ENCODE measurements around the gene SMYD3. TPM values are rescaled to one million over a fixed set of nuclear protein-coding genes. Genes with fewer than 3 reads are reported as not detected.

SMYD3 gene
- total RNA-seq, 1 donor from 2014 or later = 35.4 TPM

- Mint-ChIP-seq H3K4me1 (ENCODE audit: low read depth, unreplicated experiment) (peaks cover 24% of the 10 kb centered on the region), H3K36me3 (ENCODE audit: unreplicated experiment) (no peaks in the 10 kb centered on the region), H3K4me3 (ENCODE audit: unreplicated experiment) (no peak overlapping the region), H3K27me3 (ENCODE audit: unreplicated experiment) (peaks cover 1% of the 10 kb centered on the region), H3K27ac (ENCODE audit: unreplicated experiment) (no peak overlapping the region), H3K9me3 (ENCODE audit: unreplicated experiment) (no peaks in the 10 kb centered on the region)
- no peak for TF ChIP-seq CTCF (IDR thresholded peaks at IDR 0.05; ENCODE audit: partially characterized antibody, unreplicated experiment)
- DNase-seq = no peak
Measured at GRCh38 chr1:246069581-246069980, 437.5 kb downstream of the SMYD3 start.

- no peak for DNase-seq
- no peak overlapping the region for H3K27ac Mint-ChIP-seq (ENCODE audit: unreplicated experiment)
- H3K4me1 Mint-ChIP-seq (ENCODE audit: low read depth, unreplicated experiment) = peaks cover 24% of the 10 kb centered on the region
- H3K27me3 Mint-ChIP-seq (ENCODE audit: unreplicated experiment) = peaks cover 4% of the 10 kb centered on the region
- no peaks in the 10 kb centered on the region for H3K9me3 Mint-ChIP-seq (ENCODE audit: unreplicated experiment)
- TF ChIP-seq CTCF (IDR thresholded peaks at IDR 0.05; ENCODE audit: partially characterized antibody, unreplicated experiment) = no peak
- no peaks in the 10 kb centered on the region for H3K36me3 Mint-ChIP-seq (ENCODE audit: unreplicated experiment)
- no peak overlapping the region for H3K4me3 Mint-ChIP-seq (ENCODE audit: unreplicated experiment)
Measured at GRCh38 chr1:246068619-246069509, 438.2 kb downstream of the SMYD3 start.

- Mint-ChIP-seq H3K27ac (ENCODE audit: unreplicated experiment) (no peak overlapping the region), H3K4me3 (ENCODE audit: unreplicated experiment) (no peak overlapping the region), H3K9me3 (ENCODE audit: unreplicated experiment) (no peaks in the 10 kb centered on the region)
Measured at GRCh38 chr1:246068217-246068512, 438.9 kb downstream of the SMYD3 start.

GRCh38 chr1:246067432-246068216 is 439.5 kb downstream of the SMYD3 start:
- H3K4me1 Mint-ChIP-seq (ENCODE audit: low read depth, unreplicated experiment) = peaks cover 20% of the 10 kb centered on the region
- no peak for TF ChIP-seq CTCF (IDR thresholded peaks at IDR 0.05; ENCODE audit: partially characterized antibody, unreplicated experiment)
- DNase-seq = no peak
- peaks cover 2% of the 10 kb centered on the region for H3K9me3 Mint-ChIP-seq (ENCODE audit: unreplicated experiment)
- H3K27ac Mint-ChIP-seq (ENCODE audit: unreplicated experiment) = no peak overlapping the region
- peaks cover 4% of the 10 kb centered on the region for H3K27me3 Mint-ChIP-seq (ENCODE audit: unreplicated experiment)
- no peaks in the 10 kb centered on the region for H3K36me3 Mint-ChIP-seq (ENCODE audit: unreplicated experiment)
- H3K4me3 Mint-ChIP-seq (ENCODE audit: unreplicated experiment) = no peak overlapping the region

More at GRCh38 chr1:246068217-246068512, 438.9 kb downstream of the SMYD3 start:
- Mint-ChIP-seq H3K4me1 (ENCODE audit: low read depth, unreplicated experiment) (peaks cover 24% of the 10 kb centered on the region), H3K27me3 (ENCODE audit: unreplicated experiment) (peaks cover 4% of the 10 kb centered on the region), H3K36me3 (ENCODE audit: unreplicated experiment) (no peaks in the 10 kb centered on the region)
- no peak for DNase-seq
- no peak for TF ChIP-seq CTCF (IDR thresholded peaks at IDR 0.05; ENCODE audit: partially characterized antibody, unreplicated experiment)

GRCh38 chr1:246066573-246066972 is 440.5 kb downstream of the SMYD3 start:
- peaks cover 4% of the 10 kb centered on the region for H3K27me3 Mint-ChIP-seq (ENCODE audit: unreplicated experiment)
- no peaks in the 10 kb centered on the region for H3K36me3 Mint-ChIP-seq (ENCODE audit: unreplicated experiment)
- no peak for DNase-seq
- no peak for TF ChIP-seq CTCF (IDR thresholded peaks at IDR 0.05; ENCODE audit: partially characterized antibody, unreplicated experiment)
- no peak overlapping the region for H3K27ac Mint-ChIP-seq (ENCODE audit: unreplicated experiment)
- H3K4me3 Mint-ChIP-seq (ENCODE audit: unreplicated experiment) = no peak overlapping the region
- H3K4me1 Mint-ChIP-seq (ENCODE audit: low read depth, unreplicated experiment) = peaks cover 14% of the 10 kb centered on the region
- H3K9me3 Mint-ChIP-seq (ENCODE audit: unreplicated experiment) = peaks cover 2% of the 10 kb centered on the region
